NCI-H1694 (cell line): Measurements from ENCODE around the gene PRRG2.
A peak's percentile ranks its signal among the peaks of the same experiment; 100 is the strongest.

Experiments
- DNase-seq: peaks from one replicate; lab custom pipeline; 2025; lab: John Stamatoyannopoulos, UW

The PRRG2 gene

GRCh38 chr19:49557641-49558325 lies 23.3 kb upstream of the PRRG2 start:
- DNase-seq, result no peak

- no peak for DNase-seq
Observed at GRCh38 chr19:49558591-49558990, 22.5 kb upstream of the PRRG2 start.

- no peak for DNase-seq
Observed at GRCh38 chr19:49559443-49559842, 21.7 kb upstream of the PRRG2 start.

GRCh38 chr19:49559928-49560327 lies 21.2 kb upstream of the PRRG2 start:
- no peak for DNase-seq

- no peak for DNase-seq
Observed at GRCh38 chr19:49560358-49560900, 20.7 kb upstream of the PRRG2 start.

GRCh38 chr19:49564616-49565045 lies 16.5 kb upstream of the PRRG2 start:
- no peak for DNase-seq

GRCh38 chr19:49565261-49565660 lies 15.9 kb upstream of the PRRG2 start:
- no peak for DNase-seq

- DNase-seq, result no peak
Observed at GRCh38 chr19:49566302-49566701, 14.8 kb upstream of the PRRG2 start.

GRCh38 chr19:49567861-49568441 lies 13.2 kb upstream of the PRRG2 start:
- DNase-seq, result no peak

GRCh38 chr19:49570138-49570856 lies 10.8 kb upstream of the PRRG2 start:
- peak; percentile 94 for DNase-seq

- DNase-seq, result peak; percentile 74
Observed at GRCh38 chr19:49570997-49571676, 10.0 kb upstream of the PRRG2 start.

- no peak for DNase-seq
Observed at GRCh38 chr19:49573009-49573408, 8.1 kb upstream of the PRRG2 start.

GRCh38 chr19:49573425-49573824 lies 7.7 kb upstream of the PRRG2 start:
- no peak for DNase-seq

GRCh38 chr19:49574206-49574755 lies 6.8 kb upstream of the PRRG2 start:
- DNase-seq, result no peak

- no peak for DNase-seq
Observed at GRCh38 chr19:49579193-49579592, 1.9 kb upstream of the PRRG2 start.

GRCh38 chr19:49579947-49580263 lies 1.2 kb upstream of the PRRG2 start:
- no peak for DNase-seq

- DNase-seq, result peak; percentile 95
Observed at GRCh38 chr19:49580264-49581006, 681 bp upstream of the PRRG2 start, which contains the start of gene NOSIP. Gene NOSIP, minus strand, starts transcription at chr19:49580556. Its CDS starts 19,865 bp downstream, at chr19:49560691.

GRCh38 chr19:49583239-49583638 lies 2.1 kb downstream of the PRRG2 start:
- no peak for DNase-seq

- DNase-seq, result no peak
Observed at GRCh38 chr19:49585023-49585422, 3.9 kb downstream of the PRRG2 start.

- DNase-seq, result no peak
Observed at GRCh38 chr19:49587227-49587626, 6.1 kb downstream of the PRRG2 start.

GRCh38 chr19:49588365-49589122 lies 7.4 kb downstream of the PRRG2 start:
- no peak for DNase-seq
